G401 (cell line): Measurements from ENCODE around the gene CLCN1. TPM values are rescaled to one million over a fixed set of nuclear protein-coding genes. Genes with fewer than 3 reads are reported as not detected.
A peak's percentile ranks its signal among the peaks of the same experiment; 100 is the strongest.

Experiments
- DNase-seq: peaks from one replicate; pipeline ENCODE4 v3.0.0-alpha.2; 2015; ENCODE audit warnings: low spot score
- in situ Hi-C: cut with HindIII; loops from 2 replicates; pipeline ENCODE4 v1.10.0; 2016; ENCODE audit warnings: low sequenced_read_pairs, mixed read lengths
- total RNA-seq: library from RNA; depleted of rRNA; stranded (reverse); fragments of >200 nt; shearing (Covaris generic); gene quantifications from 2 replicates; pipeline ENCODE4 v1.2.3, GENCODE V29; 2014

CLCN1 gene
- total RNA-seq, 1 experiment from 2014 or later: not detected

- no peak for DNase-seq
- in situ Hi-C loops: no loop called here
Measured at GRCh38 chr7:143359771-143360353, 44.0 kb downstream of the CLCN1 start.

- in situ Hi-C loops: no loop called here
- no peak for DNase-seq
Measured at GRCh38 chr7:143360788-143361551, 45.1 kb downstream of the CLCN1 start.

- no peak for DNase-seq
Measured at GRCh38 chr7:143361552-143362130, 45.7 kb downstream of the CLCN1 start.

GRCh38 chr7:143362131-143363015 is 46.5 kb downstream of the CLCN1 start, which contains the start of gene FAM131B:
FAM131B (minus strand) TSS chr7:143362713; CDS start chr7:143362603, 110 bp downstream.
- peak; percentile 66 for DNase-seq
- in situ Hi-C loops: no loop called here

More at GRCh38 chr7:143361552-143362130, 45.7 kb downstream of the CLCN1 start:
- in situ Hi-C loops: no loop called here

- in situ Hi-C loops: no loop called here
- no peak for DNase-seq
Measured at GRCh38 chr7:143363016-143363937, 47.4 kb downstream of the CLCN1 start.

- in situ Hi-C loops: no loop called here
- peak; percentile 71 for DNase-seq
Measured at GRCh38 chr7:143367972-143368371, 52.1 kb downstream of the CLCN1 start.

GRCh38 chr7:143368387-143368786 is 52.5 kb downstream of the CLCN1 start:
- in situ Hi-C loops: no loop called here
- no peak for DNase-seq

GRCh38 chr7:143369678-143370651 is 54.1 kb downstream of the CLCN1 start:
- in situ Hi-C loops: no loop called here
- DNase-seq: no peak

- no peak for DNase-seq
- in situ Hi-C loops: no loop called here
Measured at GRCh38 chr7:143372070-143372469, 56.2 kb downstream of the CLCN1 start.

- in situ Hi-C loops: no loop called here
- no peak for DNase-seq
Measured at GRCh38 chr7:143373255-143373794, 57.4 kb downstream of the CLCN1 start.

- in situ Hi-C loops: no loop called here
- DNase-seq: no peak
Measured at GRCh38 chr7:143374561-143374960, 58.6 kb downstream of the CLCN1 start.

- peak; percentile 92 for DNase-seq
Measured at GRCh38 chr7:143375298-143376034, 59.6 kb downstream of the CLCN1 start.

GRCh38 chr7:143376396-143376795 is 60.5 kb downstream of the CLCN1 start:
- in situ Hi-C loops: no loop called here
- DNase-seq: no peak

More at GRCh38 chr7:143375298-143376034, 59.6 kb downstream of the CLCN1 start:
- in situ Hi-C loops: no loop called here

- in situ Hi-C loops: no loop called here
- DNase-seq: no peak
Measured at GRCh38 chr7:143379611-143380259, 63.8 kb downstream of the CLCN1 start.

- in situ Hi-C loops: no loop called here
- DNase-seq: peak; percentile 85
Measured at GRCh38 chr7:143380260-143380645, 64.3 kb downstream of the CLCN1 start.
